Fibroblast of pulmonary artery (primary cell): ENCODE measurements around the gene GP9.

Source experiments
- DNase-seq: peaks from one replicate; pipeline ENCODE4 v3.0.0-alpha.2; 2010; ENCODE audit warnings: low read depth
- H3K4me3 ChIP-seq: replicated peaks from 2 replicates; pipeline ENCODE4 v1.5.1; 2011; ENCODE audit warnings: low read depth, mild to moderate bottlenecking, control low read depth, low read length, moderate library complexity
- CTCF ChIP-seq: IDR thresholded peaks from 2 replicates; pipeline ENCODE4 v1.5.1; 2011; ENCODE audit warnings: mild to moderate bottlenecking, control low read depth, low read length, inconsistent platforms; ENCODE audit errors: missing control alignments

The GP9 gene

GRCh38 chr3:129022114-129023007 lies 38.2 kb upstream of the GP9 start:
- no peak overlapping the region for H3K4me3 ChIP-seq
- DNase-seq, result peak; percentile 76

GRCh38 chr3:129023008-129023358 lies 37.6 kb upstream of the GP9 start:
- no peak for TF ChIP-seq CTCF
- H3K4me3 ChIP-seq, result no peak overlapping the region
- no peak for DNase-seq

More at GRCh38 chr3:129022114-129023007, 38.2 kb upstream of the GP9 start:
- no peak for TF ChIP-seq CTCF

GRCh38 chr3:129023909-129024308 lies 36.7 kb upstream of the GP9 start:
- no peak overlapping the region for H3K4me3 ChIP-seq
- peak; percentile 28 for DNase-seq
- peak; percentile 16 for TF ChIP-seq CTCF

GRCh38 chr3:129025108-129025507 lies 35.5 kb upstream of the GP9 start:
- H3K4me3 ChIP-seq, result no peak overlapping the region
- DNase-seq, result no peak
- TF ChIP-seq CTCF, result no peak

- no peak overlapping the region for H3K4me3 ChIP-seq
- no peak for TF ChIP-seq CTCF
- DNase-seq, result no peak
These were observed 34.7 kb upstream of the GP9 start for GRCh38 chr3:129025691-129026435.

- peak overlapping the region; percentile 25 for H3K4me3 ChIP-seq
- DNase-seq, result peak; percentile 79
- no peak for TF ChIP-seq CTCF
These were observed 33.6 kb upstream of the GP9 start for GRCh38 chr3:129026728-129027543.
